Activated effector memory CD4-positive, alpha-beta T cell treated with anti-CD3 and anti-CD28 coated beads, Interleukin-2, amount 50 U/mL, for 16 hours (primary cell): ENCODE data around the gene FOXM1.
"Not testable (repeated sequence)": the region's sequence is repeated elsewhere in the genome, so short reads cannot be mapped to it uniquely, and the experiment has no call there.

Experiments
- DNase-seq: peaks from one replicate; pipeline ENCODE4 v3.0.0-alpha.2; 2020

Gene FOXM1

GRCh38 chr12:2877953-2878732 lies 1.2 kb upstream of the FOXM1 start:
- DNase-seq: peak; percentile 50

GRCh38 chr12:2876431-2877046 lies 435 bp downstream of the FOXM1 start:
- peak; percentile 63 for DNase-seq

- DNase-seq: not testable (repeated sequence)
Measured at GRCh38 chr12:2868986-2869632, 7.9 kb downstream of the FOXM1 start.

- no peak for DNase-seq
Measured at GRCh38 chr12:2864198-2864597, 12.8 kb downstream of the FOXM1 start.

GRCh38 chr12:2863402-2863801 lies 13.6 kb downstream of the FOXM1 start:
- DNase-seq: not testable (repeated sequence)

- DNase-seq: no peak
Measured at GRCh38 chr12:2862876-2863275, 14.1 kb downstream of the FOXM1 start.

- no peak for DNase-seq
Measured at GRCh38 chr12:2860170-2860569, 16.8 kb downstream of the FOXM1 start.

- no peak for DNase-seq
Measured at GRCh38 chr12:2858944-2859421, 18.0 kb downstream of the FOXM1 start.

- DNase-seq: no peak
Measured at GRCh38 chr12:2858334-2858733, 18.6 kb downstream of the FOXM1 start.

GRCh38 chr12:2857576-2857975 lies 19.4 kb downstream of the FOXM1 start:
- DNase-seq: no peak

GRCh38 chr12:2857021-2857431 lies 19.9 kb downstream of the FOXM1 start, which contains the start of gene TEX52:
Gene TEX52 (minus strand): TSS chr12:2857039. CDS start chr12:2857026, 13 bp downstream.
- no peak for DNase-seq

- DNase-seq: no peak
Measured at GRCh38 chr12:2856051-2856450, 20.9 kb downstream of the FOXM1 start.

GRCh38 chr12:2855546-2855945 lies 21.4 kb downstream of the FOXM1 start:
- DNase-seq: no peak

GRCh38 chr12:2854669-2855453 lies 22.1 kb downstream of the FOXM1 start:
- DNase-seq: no peak

- DNase-seq: peak; percentile 79
Measured at GRCh38 chr12:2853626-2854025, 23.3 kb downstream of the FOXM1 start.

- no peak for DNase-seq
Measured at GRCh38 chr12:2851931-2852330, 25.0 kb downstream of the FOXM1 start.

GRCh38 chr12:2845280-2845679 lies 31.7 kb downstream of the FOXM1 start:
- no peak for DNase-seq

GRCh38 chr12:2844786-2845185 lies 32.2 kb downstream of the FOXM1 start:
- no peak for DNase-seq

- DNase-seq: no peak
Measured at GRCh38 chr12:2842948-2843347, 34.0 kb downstream of the FOXM1 start.

GRCh38 chr12:2841056-2841650 lies 35.8 kb downstream of the FOXM1 start:
- no peak for DNase-seq

GRCh38 chr12:2836574-2836973 lies 40.4 kb downstream of the FOXM1 start:
- DNase-seq: no peak

- no peak for DNase-seq
Measured at GRCh38 chr12:2835691-2836403, 41.1 kb downstream of the FOXM1 start.
